Gastrocnemius medialis (tissue), 4 donors: ENCODE results near the gene PFKFB2.

Experiments used
- CTCF ChIP-seq, 5 experiments: fragments of 450-650 bp in 3 of 5; fragments of 200-600 bp in 2 of 5; sonication (generic) in 2 of 5; IDR thresholded peaks in 4 of 5; conservative IDR thresholded peaks in 1 of 5; 1 replicate in 4 of 5; 2 replicates in 1 of 5; pipeline ENCODE4 v1.5.1; 2016 to 2019; ENCODE audit warnings: antibody characterized with exemption in 5 of 5, mild to moderate bottlenecking in 3 of 5, moderate library complexity in 3 of 5
- POLR2A ChIP-seq, 2 donors: fragments of 450-650 bp; IDR thresholded peaks; one replicate each; pipeline ENCODE4 v1.6.1; 2017; ENCODE audit warnings: antibody characterized with exemption in 2 of 2, mild to moderate bottlenecking in 2 of 2, moderate library complexity in 2 of 2

GRCh38 chr1:207020709-207021107 lies 32.4 kb upstream of the PFKFB2 start:
- no peak for TF ChIP-seq CTCF (IDR thresholded peaks at IDR 0.05 in 4 of 5, conservative IDR thresholded peaks at IDR 0.05 in 1 of 5)
- no peak for TF ChIP-seq POLR2A (IDR thresholded peaks at IDR 0.05)
